HG02981 (cell line): ENCODE data around the gene CCSER1.
"Not testable (repeated sequence)": the region's sequence is repeated elsewhere in the genome, so short reads cannot be mapped to it uniquely, and the experiment has no call there.

Experiments used
- ATAC-seq: cut with Tn5 transposase; IDR thresholded peaks from one replicate; pipeline ENCODE4 v1.9.1; 2021; ENCODE audit warnings: mild to moderate bottlenecking, moderate library complexity; ENCODE audit not compliant: unreplicated experiment

The CCSER1 gene

DNA sequence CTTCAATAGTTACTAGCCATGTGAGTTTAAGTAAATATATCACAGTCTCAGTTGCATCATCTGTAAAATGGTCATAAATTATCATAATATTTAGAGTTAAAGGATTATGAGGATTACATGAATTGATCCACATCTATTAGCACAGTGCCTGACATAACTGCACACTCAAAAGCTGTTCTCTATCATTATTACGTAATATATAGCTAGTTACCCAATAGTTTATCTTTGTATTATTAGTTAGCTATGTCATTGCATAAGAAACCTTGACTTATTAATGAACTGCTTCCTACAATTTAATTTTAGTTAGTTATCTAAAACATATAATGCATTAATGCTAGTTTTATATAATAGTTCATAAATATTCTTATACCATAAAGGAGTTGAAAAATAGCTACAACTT lies 1099.7 kb downstream of the CCSER1 start:
- ATAC-seq: no peak

DNA sequence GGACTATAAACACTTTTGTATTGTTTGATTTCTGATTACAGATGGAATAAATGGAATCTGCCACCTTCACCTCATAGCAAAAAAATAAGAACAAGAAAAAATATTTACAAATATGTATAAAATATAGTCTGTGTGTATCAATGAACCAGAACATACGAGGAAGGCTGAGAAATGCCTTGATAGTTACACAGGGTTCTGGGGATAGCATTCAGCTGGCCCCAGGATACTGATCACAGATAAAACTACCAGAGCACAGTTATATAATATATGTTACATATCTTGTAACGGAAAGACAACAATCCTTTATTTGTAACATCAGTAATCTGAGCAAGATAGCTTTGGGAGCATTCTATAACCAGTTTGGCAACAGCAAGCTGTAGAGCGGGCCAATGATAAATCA lies 1101.5 kb downstream of the CCSER1 start:
- no peak for ATAC-seq

DNA sequence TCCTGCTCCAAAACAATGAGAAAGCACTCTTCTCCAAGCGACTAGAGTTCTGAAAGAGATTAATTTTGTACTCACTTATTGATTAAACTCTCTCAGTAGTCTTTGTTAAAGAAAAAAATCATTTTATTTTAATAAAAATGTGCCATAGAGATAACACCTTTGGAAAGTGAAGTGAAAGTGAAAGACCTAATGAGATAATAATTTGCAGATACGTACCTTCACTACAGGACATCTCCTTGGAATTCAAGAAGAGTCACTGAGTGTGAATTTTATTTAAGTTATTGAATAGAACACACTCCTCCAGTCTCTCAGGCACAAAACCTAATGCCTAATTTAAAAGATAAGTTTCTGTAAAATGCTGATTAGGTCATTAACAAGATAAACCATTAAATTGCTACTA lies 1106.0 kb downstream of the CCSER1 start:
- no peak for ATAC-seq

DNA sequence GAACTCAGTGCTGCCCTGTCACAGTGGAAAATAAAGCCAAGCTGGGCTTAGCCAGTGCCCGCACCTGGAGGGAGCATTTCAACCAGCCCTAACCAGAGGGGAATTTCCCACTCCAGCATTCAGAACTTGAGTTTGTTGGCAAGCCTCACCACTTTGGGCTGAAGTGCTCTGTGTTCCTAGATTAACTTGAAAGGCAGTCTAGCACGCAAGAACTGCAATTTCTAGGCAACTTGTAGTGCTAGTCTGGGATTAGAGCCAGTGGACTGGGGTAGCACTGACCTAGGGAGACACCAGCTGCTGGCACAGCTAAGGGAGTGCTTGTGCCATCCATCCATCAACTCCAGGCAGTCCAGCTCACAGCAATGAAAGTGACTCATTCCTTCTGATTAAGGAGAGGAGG lies 1115.9 kb downstream of the CCSER1 start:
- no peak for ATAC-seq

DNA sequence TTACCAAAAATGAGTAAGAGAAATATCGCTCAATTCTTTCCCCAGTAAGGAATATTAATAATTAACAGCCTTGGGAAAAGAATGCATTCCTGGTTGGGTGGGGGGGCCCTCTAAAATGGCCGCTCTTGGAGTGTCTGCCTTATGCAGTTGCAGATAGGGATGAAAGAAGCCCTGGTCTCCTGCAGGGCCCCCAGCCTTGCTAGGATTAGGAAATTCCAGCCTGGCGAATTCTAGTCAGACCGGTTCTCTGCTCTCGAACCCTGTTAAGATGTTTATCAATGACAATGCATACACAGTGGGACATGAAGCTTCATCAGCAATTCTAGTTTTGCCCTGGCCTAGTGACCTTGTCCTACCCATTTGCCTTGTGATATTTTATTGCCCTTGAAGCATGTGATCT lies 1128.8 kb downstream of the CCSER1 start:
- ATAC-seq: no peak

DNA sequence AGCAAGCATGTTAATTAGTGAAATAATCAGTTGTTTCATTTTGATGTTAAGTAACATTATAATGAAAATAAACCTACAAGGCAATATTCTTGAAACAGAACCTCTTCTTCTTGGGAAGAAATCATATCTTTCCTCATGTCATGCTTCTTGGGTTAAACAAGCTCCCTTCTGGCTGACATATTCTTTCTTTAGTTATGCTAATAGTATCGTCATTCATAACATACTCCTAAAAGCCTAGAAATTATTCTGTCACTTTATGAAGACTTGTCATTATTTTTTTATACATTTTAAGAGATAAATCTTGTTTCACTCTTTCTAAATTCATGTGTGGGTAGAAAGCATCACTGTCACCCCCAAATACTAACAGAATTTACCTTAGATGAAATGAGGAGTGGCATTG lies 1129.6 kb downstream of the CCSER1 start:
- no peak for ATAC-seq

DNA sequence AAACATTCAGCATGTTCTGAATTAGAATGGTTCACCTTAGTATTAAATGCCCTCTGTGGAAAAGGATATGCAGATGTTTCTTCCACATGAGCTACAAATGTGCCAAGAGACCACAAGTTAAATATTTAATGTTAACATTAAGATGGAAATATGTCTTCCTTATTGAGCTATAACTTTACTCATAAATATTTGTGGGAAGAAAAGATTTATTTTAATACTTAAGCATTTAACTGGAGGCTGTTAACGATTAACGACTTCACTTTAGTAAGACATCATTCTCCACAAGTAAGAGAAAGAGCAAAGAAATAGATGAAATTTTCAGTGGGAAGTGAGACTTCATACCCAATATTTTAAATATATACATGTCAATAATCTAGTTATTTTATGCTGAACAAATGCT lies 1130.5 kb downstream of the CCSER1 start:
- ATAC-seq: no peak

DNA sequence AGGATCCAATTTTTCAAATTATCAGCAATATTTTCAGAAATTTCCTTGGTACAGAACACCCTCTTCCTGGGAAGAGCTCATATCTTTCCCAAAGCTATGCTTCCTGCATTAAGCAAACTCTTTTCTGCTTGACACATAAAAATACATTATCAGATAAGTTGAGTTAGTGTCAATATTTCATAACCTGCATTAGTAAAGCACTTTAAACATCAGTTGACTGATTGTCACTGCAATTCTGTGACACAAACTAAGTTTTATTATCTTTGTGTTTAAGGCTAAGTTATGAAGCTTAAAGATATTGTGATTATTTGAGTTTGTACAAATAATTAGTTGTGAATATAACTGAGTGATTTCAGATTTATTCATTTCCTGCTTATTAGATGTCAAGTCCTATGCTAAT lies 1131.1 kb downstream of the CCSER1 start:
- no peak for ATAC-seq

DNA sequence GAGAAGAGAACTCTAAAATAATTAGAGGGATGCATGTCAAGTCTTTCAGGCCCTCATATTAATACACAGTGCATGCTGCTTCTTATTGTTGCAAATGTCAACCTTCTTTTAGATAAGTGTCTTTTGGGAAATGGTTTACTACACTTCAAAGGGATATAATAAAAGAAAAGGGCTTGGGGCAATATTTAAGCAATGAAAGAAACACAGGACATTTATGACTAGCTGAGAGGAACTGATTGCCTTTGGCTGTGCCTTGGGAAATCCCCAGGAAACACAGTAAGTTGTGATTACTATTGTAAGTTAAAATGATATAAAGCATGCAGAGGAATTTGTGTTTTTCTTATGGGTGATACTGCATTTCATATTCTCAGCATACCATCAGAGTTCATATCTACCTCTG lies 1140.3 kb downstream of the CCSER1 start:
- no peak for ATAC-seq

DNA sequence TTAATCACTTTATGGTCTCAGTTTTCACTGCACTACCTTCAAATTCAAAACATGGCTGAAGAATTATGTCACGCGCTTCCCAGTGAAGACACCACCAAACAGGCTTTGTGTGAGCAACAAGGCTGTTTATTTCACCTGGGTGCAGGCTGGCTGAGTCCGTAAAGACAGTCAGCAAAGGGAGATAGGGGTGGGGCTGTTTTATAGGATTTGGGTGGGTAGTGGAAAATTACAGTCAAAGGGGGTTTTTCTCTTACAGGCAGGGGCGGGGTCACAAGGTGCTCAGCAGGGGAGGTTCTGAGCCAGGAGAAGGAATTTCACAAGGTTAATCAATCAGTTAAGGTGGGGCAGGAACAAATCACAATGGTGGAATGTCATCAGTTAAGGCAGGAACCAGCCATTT lies 1141.3 kb downstream of the CCSER1 start:
- not testable (repeated sequence) for ATAC-seq

DNA sequence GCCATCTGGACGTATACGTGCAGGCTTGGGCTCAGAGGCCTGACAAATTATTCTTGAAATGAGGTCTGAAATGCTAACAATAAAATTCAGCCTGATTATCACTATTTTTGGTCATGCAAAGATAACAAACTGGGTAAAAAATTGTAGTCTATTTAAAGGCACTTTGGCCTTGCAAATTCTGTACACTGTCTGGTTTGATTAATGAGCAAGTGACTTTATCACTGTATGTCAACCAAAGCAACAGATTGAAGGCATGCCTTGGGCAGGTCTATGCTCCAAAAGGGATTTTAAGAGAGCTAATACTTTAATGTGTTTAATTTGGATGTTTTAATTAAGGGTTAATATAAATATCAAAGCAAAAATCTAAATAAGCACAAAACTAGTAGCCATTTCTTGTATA lies 1141.7 kb downstream of the CCSER1 start:
- ATAC-seq: no peak

DNA sequence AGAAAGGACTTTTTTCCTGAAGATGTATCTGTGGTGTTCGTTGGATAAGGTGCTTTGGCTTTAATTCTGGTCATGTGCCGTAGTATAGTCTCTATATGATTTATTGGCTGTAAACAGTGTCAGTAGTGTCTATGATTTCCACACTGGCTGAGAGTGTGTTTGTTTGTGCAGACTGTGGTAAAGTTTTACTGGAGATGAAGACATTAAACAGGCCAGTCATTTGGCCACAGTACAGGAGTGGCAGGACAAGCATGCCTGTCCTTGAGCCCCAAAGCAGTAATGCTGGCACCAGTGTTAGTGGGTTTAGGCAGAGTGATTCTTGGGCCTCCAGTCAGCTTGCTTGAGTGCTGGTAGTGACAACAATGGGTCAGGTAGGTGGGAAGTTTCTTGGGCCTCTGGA lies 1152.7 kb downstream of the CCSER1 start:
- ATAC-seq: no peak

DNA sequence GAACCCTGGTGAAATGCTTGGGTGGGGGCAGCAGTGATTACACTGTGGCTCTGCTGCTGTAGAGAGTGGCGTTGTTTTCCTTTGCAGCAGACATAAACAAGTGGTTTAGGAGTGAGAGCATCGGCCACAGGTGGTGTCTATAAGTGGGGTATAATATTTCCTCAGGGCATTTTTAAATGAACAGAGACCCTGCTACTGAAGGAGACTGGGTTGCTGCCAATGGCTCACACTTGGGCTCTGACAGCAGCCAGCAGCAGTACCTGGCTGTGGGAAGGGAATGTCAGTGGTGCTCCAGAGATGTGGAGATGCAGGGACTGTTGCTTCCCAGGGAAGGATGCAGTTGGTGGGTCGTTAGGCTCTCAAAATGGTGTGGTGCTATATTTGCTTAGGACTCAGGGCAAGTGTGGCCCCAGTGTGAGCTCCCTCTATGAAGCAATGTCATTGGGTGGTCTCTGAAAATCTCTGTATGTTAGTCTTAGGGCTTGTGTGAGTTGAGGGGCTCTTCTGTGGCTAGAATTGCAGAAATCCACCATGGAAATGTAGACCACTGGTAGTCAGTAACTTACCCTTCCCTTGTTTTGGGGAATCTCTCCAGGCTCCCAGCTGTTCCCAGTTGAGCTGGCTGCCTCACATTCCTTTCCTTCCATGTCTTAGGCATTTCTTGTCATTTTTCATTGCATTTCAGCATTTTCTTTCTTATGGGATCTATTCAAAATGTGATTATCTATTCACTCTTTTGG lies 1153.5 kb downstream of the CCSER1 start:
- no peak for ATAC-seq

DNA sequence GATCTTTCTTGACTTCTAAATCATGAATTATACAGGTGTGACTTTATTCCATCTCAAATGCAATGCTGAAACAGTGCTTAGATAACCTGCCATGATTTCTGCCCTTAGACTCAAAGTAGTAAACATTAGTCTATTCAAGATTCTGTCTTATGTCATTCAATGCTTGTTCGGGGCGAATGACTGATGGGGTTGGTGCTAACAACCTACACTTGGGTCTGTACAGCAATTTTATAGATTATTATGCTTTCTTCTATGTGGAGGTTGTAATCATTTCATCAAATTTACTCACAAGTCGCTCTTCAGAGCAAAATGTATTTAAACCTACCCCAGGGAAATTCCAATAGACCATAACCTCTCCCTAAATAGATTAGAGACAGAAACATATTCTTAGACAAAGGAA lies 1155.0 kb downstream of the CCSER1 start:
- no peak for ATAC-seq

DNA sequence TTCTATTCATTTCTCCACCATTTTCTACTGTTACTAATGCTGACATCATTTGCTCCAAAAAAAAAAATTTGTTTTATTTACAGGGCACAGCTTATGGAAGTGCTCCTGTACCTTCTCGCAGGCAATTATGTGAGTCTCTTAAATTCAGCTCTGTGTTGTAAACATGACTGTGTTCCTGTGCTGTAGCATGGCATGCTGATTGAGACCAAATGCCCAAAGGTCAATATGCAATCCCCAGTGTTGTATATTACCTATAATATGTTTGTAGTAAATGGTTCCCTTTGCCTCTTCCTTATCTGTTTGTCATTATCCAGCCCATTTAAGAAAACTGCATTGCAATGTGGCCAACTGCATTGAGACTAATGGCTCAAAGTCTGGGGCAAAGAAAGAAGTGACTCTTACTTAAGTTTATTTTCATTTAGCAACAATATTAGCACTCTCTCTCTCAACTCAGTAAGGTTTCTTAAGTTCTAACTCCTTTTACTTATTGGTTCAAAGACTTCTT lies 1156.6 kb downstream of the CCSER1 start:
- ATAC-seq: no peak

DNA sequence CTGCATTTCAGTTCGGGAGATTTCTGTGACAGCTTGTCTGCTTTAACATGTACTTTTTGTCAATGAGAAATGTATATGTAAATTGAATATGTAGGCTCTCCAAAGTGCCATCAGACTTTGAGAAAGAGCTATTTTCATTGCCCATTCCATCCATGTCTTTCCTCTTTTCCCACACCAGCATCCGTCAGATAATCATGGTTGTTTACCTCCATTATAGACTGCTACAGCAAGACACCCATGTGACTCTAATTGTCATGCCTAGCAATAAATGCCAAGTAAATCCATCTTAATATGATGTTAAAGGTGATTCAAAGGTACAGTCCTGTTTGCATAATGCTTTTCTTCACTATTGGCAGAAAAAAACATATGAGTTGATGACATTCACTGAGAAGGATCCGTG lies 1157.3 kb downstream of the CCSER1 start:
- ATAC-seq: no peak

DNA sequence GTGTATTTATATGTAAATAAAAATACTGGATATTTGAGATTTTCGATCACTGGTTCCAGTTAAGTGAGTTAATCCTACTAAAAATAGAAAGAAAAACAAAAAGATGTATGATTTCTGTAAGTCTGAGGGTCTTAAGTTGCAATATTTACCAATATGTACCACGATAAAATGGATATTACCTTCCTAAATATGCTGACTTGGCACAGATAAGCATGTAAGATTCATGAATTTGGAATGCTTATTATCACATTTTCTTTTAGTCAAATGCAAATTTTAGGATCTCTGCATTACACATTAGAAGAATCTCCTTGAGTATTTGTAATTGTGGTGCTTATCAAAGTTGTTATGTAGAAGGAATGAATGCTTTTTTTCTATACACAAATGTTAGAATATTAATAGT lies 1158.3 kb downstream of the CCSER1 start:
- no peak for ATAC-seq

DNA sequence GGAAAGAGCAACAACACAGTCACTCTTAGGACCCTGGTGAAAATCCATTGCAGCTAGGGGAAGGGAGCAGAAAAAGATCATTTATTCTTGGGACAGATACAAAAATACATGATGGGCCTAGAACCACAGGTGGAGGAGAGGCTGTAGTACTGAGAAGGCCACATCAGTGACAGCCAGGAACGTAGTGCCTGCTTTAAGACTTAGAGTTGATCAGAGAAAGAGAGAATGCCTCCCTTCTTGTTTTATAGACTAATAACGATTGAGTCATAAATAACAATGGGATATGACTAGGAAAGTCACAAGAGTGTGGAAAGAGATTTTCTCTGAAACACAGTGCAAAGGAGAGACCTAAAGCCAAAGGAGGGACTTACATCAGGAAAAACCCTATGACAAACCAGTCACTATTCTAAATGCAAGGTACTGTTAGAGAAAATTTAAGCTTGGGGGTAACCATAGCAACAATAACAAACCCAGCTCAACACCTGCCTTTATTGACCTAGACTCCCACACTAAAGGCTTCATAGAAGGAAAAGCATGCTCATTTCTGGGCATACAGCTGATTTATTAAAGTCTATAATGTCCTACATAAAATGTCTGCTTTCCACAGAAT lies 1161.6 kb downstream of the CCSER1 start:
- no peak for ATAC-seq

DNA sequence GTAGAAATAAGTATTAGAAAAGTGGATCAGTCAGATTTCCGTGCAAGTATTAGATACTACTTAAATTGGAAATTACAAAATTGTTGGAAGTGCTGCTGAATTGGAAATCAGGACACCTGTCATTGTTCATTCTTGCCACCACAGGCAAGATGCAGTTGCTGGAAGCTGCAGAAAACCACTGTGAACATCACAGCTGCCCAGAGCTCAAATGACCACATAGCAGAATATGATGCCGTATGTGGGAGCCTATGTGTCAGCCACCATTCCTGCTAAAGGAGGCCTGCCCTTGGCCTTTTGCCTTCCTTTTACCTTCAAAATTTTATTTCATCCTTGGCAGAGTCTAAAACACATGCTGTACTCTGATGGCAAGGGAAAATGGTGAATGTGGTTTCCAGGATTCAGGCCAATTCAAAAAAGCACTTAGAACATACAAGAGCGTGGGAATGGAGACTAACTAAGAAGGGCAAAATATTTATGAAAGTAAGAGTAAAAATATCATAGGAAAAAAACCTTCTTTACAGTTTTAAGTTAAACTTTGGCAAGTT lies 1171.0 kb downstream of the CCSER1 start:
- ATAC-seq: no peak

DNA sequence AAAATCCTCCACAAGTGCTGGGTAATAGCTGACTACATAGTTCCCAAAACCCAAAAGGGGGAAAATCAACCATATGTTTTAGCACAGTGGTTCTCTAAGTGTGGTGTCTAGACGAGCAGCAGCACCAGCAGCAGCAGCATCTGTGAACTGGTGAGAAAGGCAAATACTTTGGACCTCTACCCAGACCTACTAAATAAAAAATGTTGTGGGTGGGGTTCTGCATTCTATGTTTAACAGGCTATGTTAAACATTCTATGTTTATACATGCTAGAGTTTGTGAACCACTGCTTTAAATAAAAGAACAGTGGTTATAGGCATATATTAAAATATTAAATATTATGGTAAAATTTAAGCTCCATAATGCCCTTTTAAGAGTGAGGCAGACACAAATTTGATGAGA lies 1171.6 kb downstream of the CCSER1 start:
- ATAC-seq: no peak

DNA sequence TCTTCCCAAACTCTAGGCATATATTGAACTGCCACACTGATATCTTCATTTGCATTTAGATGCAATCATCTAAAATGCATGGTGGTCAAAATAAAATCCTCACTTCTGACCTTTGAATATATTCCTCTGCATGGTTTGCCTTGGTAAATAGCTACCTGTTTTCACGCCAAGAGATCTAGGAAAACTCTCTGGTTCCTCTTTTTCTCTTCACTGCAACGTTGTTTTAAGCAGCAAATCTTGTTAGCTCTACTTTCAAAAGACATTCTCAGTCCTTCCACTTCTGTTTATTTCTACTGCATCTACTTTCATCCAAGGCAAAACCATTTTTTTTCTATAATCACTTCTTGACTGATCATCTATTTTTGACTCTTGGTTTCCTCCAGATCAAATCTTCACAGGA lies 1174.9 kb downstream of the CCSER1 start:
- no peak for ATAC-seq

DNA sequence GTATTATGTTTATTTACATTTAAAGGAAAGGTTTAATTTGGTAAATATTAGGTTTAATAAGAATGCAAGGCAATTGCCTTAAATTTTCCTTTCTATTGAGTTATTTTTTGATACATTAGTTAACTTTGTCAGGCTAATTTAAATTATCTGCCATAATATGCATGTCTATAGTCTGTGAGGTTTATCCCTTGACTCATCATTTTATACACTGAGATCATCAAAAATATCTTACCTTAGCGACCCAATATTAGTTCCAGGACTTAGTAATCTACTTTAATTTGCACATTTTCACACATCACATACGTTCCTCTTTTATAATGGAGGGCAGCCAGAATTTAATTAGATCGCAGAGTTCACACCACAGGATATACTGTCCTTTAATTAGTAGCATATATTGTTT lies 1177.1 kb downstream of the CCSER1 start:
- no peak for ATAC-seq
